HG03039 (cell line): Measurements from ENCODE around the gene BRPF1.

Experiments used
- ATAC-seq: cut with Tn5 transposase; IDR thresholded peaks from one replicate; pipeline ENCODE4 v1.9.1; 2021; ENCODE audit warnings: mild to moderate bottlenecking, moderate library complexity; ENCODE audit not compliant: unreplicated experiment

Gene BRPF1

GRCh38 chr3:9701006-9701405 is 30.5 kb upstream of the BRPF1 start:
- ATAC-seq: no peak

GRCh38 chr3:9701711-9702110 is 29.8 kb upstream of the BRPF1 start:
- no peak for ATAC-seq

GRCh38 chr3:9703240-9703639 is 28.3 kb upstream of the BRPF1 start:
- no peak for ATAC-seq

GRCh38 chr3:9703736-9704346 is 27.7 kb upstream of the BRPF1 start, which contains the start of gene CPNE9:
CPNE9 (plus strand) TSS chr3:9703833; CDS start chr3:9703997, 164 bp downstream.
- no peak for ATAC-seq

GRCh38 chr3:9704347-9705322 is 26.9 kb upstream of the BRPF1 start:
- ATAC-seq: no peak

- ATAC-seq: no peak
Measured at GRCh38 chr3:9710174-9710739, 21.3 kb upstream of the BRPF1 start.

- ATAC-seq: no peak
Measured at GRCh38 chr3:9712415-9712814, 19.1 kb upstream of the BRPF1 start.

GRCh38 chr3:9713142-9713541 is 18.4 kb upstream of the BRPF1 start:
- no peak for ATAC-seq

- no peak for ATAC-seq
Measured at GRCh38 chr3:9715136-9715535, 16.4 kb upstream of the BRPF1 start.

GRCh38 chr3:9715764-9716437 is 15.6 kb upstream of the BRPF1 start:
- no peak for ATAC-seq

- ATAC-seq: no peak
Measured at GRCh38 chr3:9716801-9717555, 14.6 kb upstream of the BRPF1 start.

GRCh38 chr3:9717563-9717962 is 14.0 kb upstream of the BRPF1 start:
- no peak for ATAC-seq

- ATAC-seq: no peak
Measured at GRCh38 chr3:9718118-9718517, 13.4 kb upstream of the BRPF1 start.

GRCh38 chr3:9721015-9721699 is 10.4 kb upstream of the BRPF1 start:
- no peak for ATAC-seq

GRCh38 chr3:9721700-9722060 is 9.9 kb upstream of the BRPF1 start:
- ATAC-seq: no peak

GRCh38 chr3:9725775-9726515 is 5.6 kb upstream of the BRPF1 start:
- no peak for ATAC-seq

GRCh38 chr3:9727041-9727595 is 4.4 kb upstream of the BRPF1 start:
- ATAC-seq: no peak

- ATAC-seq: no peak
Measured at GRCh38 chr3:9727743-9728142, 3.8 kb upstream of the BRPF1 start.

GRCh38 chr3:9729419-9729818 is 2.1 kb upstream of the BRPF1 start:
- no peak for ATAC-seq
